HG03432 (cell line): ENCODE measurements around the gene GOLGA8N.

Experiments
- ATAC-seq: cut with Tn5 transposase; IDR thresholded peaks from one replicate; pipeline ENCODE4 v1.9.1; 2021; ENCODE audit warnings: mild to moderate bottlenecking, moderate library complexity; ENCODE audit not compliant: unreplicated experiment

Gene GOLGA8N

GRCh38 chr15:32649342-32649741 lies 56.1 kb downstream of the GOLGA8N start:
- ATAC-seq: no peak

- peak; percentile 82 for ATAC-seq
Observed at GRCh38 chr15:32651229-32651837, 58.1 kb downstream of the GOLGA8N start.

GRCh38 chr15:32652178-32652577 lies 58.9 kb downstream of the GOLGA8N start:
- no peak for ATAC-seq

- ATAC-seq: no peak
Observed at GRCh38 chr15:32656091-32656490, 62.8 kb downstream of the GOLGA8N start.

- ATAC-seq: no peak
Observed at GRCh38 chr15:32656496-32656895, 63.2 kb downstream of the GOLGA8N start.
